HG03060 (cell line): ENCODE measurements around the gene TAS2R14.

Experiments
- ATAC-seq: cut with Tn5 transposase; IDR thresholded peaks from one replicate; pipeline ENCODE4 v1.9.1; 2021; ENCODE audit warnings: low read depth, moderate number of reproducible peaks; ENCODE audit not compliant: unreplicated experiment

Gene TAS2R14, protein sequence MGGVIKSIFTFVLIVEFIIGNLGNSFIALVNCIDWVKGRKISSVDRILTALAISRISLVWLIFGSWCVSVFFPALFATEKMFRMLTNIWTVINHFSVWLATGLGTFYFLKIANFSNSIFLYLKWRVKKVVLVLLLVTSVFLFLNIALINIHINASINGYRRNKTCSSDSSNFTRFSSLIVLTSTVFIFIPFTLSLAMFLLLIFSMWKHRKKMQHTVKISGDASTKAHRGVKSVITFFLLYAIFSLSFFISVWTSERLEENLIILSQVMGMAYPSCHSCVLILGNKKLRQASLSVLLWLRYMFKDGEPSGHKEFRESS

DNA sequence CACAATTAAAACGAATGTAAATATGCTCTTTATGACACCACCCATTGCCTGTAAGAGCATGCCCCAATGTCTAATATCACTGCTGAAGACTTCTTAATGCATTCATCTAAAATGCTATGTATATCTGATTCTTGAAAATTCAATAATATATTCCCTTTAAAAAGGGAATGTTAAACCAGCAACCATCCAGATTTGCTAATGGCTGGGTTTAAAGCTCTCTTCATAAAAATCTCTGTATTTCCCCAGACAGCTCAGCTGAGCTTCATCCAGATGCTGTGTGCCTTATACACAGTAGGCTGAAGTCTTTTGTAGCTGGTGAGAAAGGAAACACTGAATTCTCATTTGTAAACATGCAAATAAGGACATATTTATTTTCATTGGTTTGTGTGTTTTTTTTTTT lies at the start of gene TAS2R14:
Gene TAS2R14 (minus strand): TSS at position 101 of the 400 bp plus-strand sequence. CDS start 56 bp downstream, at position 45.
- no peak for ATAC-seq

DNA sequence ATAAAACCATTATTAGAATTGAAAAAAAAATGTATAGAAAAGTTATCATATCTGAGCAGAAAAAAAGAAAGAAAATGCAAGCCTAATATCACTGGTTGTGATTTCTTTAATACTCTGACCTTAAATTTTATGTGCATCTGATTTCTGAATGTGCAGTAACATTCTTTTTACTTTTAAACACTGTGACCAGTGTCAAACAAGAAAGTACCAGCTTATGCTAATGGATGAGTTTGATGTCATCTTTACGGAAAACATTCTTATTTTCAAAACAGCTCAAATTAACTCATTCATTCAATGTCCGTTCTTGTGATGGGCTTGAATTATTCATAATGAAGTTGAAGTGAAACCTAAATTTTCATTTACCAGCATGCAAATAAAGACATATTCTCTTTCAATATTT lies 47.7 kb upstream of the TAS2R14 start, which contains the start of gene TAS2R50:
Gene TAS2R50 (minus strand): TSS at position 101 of the 400 bp plus-strand sequence. CDS start 52 bp downstream, at position 49.
- no peak for ATAC-seq

DNA sequence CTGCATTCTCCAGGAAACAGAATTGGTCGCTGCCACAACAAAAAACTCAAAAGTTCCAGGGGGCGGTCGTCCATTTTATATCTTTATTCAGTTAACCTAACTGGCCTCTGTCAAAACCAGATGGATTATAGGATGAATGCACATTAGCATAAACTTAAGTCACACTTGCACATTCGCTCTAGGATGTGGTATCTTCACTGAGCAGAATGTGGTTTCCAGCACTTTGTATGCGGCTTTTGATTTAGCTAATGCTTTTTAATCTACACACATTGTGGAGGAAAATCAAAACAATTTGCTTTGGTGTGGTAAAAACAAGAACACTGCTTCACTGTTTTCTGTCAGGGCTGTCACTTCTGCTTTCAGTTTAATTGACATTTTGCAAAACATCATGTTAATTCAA lies 43.2 kb upstream of the TAS2R14 start:
- no peak for ATAC-seq

DNA sequence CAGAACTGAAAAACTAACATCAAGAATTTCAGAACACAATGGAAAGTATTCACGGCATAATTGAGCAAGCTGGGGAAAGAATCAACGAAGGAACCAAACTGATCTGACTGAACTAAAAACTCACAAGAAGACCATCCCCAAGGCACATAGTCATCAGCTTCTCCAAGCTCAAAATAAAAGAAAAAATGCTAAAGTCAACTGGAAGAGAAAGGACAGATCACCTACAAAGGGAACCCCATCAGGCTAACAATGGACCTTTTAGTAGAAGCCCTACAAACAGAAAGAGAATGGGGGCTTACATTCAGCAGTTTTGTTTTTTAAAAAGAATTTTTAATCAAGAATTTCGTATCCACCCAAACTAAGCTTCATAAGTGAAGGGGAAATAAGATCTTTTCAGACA lies 35.9 kb upstream of the TAS2R14 start:
- ATAC-seq: no peak

DNA sequence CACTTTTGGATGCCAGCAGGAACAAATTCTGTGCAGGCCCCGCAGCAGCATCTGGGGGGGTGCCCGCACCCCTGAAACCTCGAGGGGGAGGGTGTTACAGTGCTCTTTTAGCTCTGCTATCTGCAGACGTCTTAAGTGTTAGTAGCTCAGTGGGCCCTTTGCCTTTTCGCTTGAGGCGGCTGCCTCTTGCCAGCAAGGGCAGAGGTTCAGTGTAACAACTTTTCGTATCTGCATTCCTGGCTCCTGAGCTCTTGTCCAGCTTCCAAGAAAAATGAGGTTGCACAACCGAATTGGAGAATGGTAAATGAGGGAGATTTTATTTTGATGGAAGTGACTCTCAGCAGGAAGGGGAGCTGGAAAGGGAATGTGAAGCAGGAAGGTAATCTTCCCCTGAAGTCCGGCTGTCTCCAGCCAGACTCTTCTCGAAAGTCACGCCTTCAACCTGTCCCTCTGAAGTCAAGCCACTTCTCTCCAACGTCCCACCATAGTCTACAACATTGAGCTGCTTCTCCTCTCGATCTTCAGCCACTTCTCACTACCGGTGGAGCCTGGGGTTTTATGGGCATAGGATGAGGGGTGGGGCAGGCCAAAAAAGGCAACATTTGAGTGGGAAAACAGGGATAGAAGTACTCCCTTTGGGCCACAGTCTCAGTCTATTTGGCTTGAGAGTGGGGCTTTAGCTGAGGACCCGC lies 29.8 kb upstream of the TAS2R14 start:
- ATAC-seq: no peak

DNA sequence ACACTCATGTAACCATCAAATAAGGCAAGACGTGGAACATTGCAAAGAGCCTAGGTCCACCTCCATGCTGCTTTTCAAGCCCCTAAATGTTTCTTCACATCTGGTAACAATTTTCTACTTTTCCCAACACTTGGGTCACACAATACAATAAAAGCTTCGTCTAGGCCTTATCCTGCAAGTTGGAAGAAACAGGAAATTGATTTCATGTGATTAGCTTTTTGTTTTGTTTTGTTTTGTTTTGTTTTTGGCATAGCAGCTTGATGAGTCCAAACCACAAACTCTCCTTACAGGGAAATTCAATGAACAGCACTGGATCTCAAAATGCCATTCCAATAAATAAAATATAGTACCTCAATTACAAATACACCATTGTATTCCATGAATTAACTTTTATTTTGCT lies 28.3 kb upstream of the TAS2R14 start:
- no peak for ATAC-seq

DNA sequence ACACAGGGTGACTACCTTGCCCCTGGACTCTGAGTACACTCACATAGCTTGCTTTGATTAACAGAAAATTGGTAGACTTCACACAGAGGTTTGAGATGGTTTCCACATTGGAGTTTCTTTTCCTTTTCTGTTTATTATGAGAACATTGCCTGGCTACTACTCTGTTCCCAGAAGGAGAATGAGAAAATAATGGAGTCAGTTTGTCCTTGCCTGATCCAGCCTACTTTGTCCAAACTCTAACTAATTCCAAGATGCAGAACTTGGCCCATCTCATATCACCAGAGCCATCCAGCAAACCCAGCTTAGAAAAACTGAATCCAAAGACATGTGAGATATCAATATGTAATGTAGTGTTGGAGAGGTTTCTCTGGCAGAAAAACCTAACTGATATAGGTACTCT lies 27.3 kb upstream of the TAS2R14 start:
- no peak for ATAC-seq

DNA sequence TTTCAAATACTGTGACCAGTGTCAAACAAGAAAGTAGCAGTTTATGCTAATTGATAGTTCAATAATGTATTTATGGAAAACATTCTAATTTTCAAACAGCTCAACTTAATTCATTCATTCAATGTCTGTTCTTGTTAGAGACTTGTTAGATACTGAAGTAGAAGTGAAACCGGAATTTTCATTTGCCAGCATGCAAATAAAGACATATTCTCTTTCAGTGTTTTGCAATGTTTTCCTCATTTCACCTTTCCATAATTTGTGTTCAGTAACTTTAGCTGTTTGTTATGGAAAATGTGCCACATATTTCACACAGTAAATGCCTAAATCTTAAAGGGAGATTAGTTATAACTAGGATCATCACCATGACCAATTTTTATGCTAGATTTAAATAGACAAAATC lies 26.4 kb upstream of the TAS2R14 start:
- no peak for ATAC-seq

DNA sequence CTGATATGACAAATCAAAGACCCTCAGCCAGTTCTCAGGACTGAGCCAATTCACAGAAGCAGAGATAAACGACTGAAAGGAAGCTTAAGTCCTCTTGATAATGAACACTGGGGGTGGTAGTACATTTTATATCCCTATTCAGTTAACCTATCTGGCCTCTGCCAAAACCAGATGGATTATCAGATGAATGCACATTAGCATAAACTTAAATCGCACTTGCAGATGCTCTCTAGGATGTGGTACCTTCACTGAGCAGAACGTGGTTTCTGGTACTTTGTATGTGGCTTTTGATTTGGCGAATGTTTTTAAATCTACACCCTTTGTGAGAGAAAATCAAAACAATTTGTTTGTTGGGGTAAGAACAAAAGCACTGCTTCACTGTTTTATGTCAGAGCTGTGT lies 21.1 kb upstream of the TAS2R14 start:
- ATAC-seq: no peak

DNA sequence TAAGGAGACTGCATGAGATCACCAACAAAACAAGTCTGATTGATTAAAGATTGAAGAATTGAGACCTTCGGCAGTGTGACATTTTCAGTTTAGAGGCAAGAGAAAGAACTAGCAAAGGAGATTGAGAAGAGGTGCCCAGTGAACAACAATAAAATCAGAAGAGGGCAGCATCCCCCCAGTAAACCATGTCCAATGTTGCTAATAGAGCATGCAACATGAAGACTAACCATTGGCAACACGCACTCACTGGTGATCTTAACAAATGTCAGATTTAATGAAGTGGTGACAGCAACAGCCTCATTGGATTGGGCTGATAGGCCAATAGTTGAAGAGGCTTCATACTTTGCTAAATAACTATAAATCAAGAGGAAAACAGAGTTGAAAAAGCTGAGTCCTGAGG lies 20.7 kb upstream of the TAS2R14 start:
- ATAC-seq: no peak

DNA sequence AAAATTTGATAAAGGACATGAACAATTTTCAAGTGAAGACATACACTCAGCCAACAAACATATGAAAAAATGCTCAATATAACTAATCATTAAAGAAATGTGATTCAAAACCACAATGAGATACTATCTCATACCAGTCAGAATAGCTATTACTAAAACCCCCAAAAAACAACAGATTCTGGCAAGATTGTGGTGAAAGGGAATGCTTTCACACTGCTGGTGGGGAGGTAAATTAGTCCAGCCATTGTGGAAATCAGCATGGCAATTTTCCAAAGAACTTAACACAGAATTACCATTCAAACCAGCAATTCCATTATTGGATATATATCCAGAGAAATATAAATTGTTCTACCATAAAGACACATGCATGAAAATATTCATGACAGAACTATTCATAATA lies 18.7 kb upstream of the TAS2R14 start:
- ATAC-seq: no peak

DNA sequence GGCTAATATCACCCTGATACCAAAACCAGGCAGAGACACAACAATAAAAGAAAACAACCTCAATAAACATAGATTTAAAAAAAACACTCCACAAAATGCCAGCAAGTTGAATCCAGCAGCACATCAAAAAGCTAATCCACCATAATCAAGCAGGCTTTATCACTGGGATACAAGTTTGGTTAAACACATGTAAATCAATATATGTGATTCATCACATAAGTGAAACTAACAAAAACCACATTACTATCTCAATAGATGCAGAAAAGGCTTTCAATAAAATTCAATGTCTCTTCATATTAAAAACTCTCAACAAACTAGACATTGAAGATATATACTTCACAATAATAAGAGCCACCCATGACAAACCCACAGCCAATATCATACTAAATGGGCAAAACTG lies 17.0 kb upstream of the TAS2R14 start:
- ATAC-seq: no peak

DNA sequence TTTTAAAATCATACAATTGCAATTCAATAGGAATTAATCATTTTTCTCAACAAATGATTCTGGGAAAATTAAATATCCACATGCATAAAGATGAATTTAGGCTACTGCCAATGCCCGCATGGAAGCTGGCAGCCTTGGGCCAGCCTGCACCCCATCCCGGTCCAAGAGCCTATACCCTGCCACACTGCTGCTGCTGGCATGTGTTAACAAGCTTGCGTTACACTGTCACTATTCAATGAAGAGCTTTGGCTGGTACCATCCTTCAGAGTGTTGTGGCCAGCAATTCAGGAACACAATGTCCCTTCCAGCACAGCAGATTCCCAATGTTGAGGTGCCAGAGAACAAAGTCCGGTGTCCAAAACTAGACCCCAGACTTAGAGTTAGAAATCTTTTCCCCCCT lies 13.6 kb upstream of the TAS2R14 start:
- no peak for ATAC-seq

DNA sequence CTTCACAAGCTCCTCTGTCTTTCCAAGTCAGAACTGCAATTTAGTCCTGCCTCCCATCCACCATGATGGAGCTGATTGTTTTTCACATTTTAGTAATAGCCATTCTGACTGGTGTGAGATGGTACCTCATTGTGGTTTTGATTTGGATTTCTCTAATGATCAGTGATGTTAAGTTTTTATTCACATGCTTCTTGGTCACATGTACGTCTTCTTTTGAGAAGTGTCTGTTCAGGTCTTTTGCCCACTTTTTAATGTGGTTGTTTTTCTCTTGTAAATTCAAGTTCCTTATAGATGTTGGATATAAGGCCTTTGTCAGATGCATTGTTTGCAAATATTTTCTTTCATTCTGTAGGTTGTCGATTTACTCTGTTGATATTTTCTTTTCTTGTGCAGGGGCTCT lies 4.1 kb upstream of the TAS2R14 start:
- ATAC-seq: no peak

DNA sequence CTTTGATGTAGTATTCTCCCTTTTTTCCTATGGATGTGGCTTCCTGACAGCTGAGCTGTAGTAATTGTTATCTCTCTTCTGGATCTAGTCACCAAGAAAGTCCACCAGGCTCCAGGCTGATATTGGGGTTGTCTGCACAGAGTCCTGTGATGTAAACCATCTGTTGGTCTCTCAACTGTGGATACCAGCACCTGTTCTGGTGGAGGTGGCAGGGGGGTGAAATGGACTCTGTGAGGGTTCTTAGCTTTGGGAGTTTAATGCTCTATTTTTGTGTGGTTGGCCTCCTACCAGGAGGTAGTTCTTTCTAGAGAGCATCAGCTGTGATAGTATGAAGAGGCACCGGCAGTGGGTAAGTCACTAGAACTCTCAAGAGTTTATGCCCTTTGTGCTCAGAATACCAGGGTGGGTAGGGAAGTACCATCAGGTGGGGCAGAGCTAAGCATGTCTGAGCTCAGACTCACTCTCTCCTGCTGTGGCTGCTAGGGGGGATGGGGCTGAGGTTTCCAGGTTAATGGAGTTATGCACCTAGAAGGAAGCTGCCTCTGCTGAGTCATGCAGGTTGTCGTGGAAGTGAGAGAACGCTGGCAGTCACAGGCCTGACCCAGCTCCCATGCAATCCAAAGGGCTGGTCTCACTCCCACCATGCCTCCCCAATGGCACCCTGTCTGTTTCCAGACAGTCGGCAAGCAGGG lies 3.0 kb upstream of the TAS2R14 start:
- ATAC-seq: no peak

DNA sequence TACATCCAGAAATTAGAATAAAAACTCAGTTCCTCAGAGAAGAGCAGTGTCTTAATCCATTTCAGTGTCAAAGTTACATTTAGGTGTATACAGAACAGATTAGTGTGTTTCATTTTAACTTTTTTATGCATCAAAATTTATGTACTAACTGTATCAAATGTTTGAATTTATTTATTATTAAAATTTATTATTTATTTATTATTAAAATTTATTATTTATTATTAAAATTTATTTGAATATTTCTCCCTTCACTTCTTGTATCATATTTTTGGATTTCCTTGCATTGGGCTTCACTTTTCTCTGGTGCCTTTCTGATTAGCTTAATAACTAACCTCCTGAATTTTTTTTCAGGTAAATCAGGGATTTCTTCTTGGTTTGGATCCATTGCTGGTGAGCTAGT lies 2.3 kb upstream of the TAS2R14 start:
- ATAC-seq: no peak

DNA sequence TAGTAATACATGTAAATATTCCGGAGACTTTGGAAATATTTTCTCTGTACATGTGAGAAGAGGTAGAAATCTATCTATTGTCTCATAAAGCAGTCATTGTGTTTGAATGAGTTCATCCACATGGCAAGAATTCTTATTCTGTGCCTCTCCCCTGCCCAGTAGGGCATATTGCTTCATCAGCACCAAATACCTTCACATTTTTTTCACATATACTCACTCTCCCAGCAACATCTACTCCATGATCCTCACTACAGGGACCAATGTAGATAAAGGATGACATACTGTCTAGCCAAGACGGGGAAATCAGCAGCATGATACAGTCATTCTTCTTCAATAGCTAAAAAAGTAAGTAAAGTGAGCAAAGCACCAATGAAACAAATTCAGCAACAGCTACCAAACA lies 1.3 kb upstream of the TAS2R14 start:
- ATAC-seq: no peak

DNA sequence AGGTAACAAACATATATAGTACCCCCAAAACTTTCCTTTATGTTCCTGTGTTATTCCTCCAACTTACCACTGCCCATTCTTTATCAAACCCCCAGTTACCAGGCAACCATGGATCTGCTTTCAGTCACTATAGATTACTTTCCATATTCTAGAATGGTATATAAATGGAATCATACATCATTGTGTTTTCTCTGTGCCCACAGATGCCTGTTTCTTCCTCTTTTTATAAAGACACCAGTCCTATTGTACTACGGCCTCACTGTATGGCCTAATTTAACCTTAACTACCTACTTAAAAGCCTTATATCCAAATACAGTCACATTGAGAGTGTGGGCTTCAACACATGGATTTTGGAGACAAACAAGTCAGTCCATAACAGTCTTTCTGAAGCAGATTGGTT lies 2.6 kb downstream of the TAS2R14 start:
- no peak for ATAC-seq

DNA sequence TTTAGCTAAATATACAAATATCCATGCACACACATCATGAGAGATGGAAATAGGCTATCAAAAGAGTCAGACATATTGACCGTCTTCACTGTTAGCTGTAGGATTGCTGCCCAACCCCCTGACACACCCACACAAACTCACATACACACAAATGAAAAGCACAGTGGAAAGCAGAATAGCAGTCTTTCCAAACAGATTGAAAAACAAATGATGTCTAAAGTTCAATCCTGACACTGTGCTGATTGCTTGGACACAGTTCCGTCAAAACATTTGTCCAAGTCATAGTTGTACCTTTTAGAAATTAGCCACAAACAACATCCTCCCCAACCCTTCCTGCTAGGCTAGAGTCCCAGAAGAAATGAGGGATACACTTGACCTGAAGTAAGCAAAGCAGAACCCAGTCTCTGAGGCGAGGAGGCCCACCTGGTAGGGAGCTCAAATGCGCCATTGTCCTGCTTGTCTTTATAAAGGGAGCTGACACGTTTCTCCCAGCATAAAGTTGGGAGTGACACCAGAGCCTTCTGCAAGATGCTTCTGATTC lies 10.2 kb downstream of the TAS2R14 start, which contains the start of gene PRH2:
Gene PRH2 (plus strand): TSS at position 491 of the 541 bp plus-strand sequence. CDS start 38 bp downstream, at position 529.
- no peak for ATAC-seq

DNA sequence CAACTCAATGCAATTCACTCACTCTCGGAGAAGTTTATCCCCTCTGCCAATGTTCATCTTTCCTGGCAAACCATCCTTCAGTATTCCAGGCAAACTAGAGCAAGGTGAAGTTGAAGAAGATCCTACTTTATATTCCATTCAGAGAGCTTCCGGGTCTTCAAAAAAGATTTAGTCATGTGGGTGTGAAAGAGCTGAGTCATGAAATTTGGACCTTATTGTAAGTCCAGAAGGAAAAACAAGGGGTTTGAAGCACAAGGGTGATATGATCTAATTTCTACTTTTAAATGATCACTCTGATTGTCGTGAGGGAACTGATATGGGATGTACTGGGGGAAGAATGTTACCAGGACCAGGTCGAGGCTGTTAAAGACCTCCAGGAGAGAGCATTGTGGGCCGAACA lies 12.8 kb downstream of the TAS2R14 start:
- no peak for ATAC-seq

DNA sequence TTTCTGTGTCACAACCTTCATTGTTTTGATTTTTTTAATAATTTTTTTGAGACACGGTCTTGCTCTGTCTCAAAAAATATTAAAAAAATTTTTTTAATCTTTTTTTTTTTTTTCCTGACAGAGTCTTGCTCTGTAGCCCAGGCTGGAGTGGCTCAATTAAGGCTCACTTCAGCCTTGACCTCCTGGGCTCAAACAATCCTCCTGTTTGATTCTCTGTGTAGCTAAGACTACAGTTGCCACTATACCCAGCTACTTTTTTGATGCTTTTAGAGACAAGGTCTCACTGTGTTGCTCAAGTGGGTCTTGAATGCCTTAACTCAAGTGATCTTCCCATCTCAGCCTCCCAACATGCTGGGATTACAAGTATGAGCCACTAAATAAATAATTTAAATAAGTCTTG lies 19.3 kb downstream of the TAS2R14 start:
- ATAC-seq: no peak
